ENCODE measurements around the gene VEZT. TPM values are rescaled to one million over a fixed set of nuclear protein-coding genes. Genes with fewer than 3 reads are reported as not detected.

VEZT gene
- total RNA-seq, 2 donors from 2014 or later, result 46.4 to 54.9 TPM

- Mint-ChIP-seq H3K27me3 (peaks cover 5% of the 10 kb centered on the region), H3K36me3 (ENCODE audit: low read depth) (no peaks in the 10 kb centered on the region), H3K4me3 (no peak overlapping the region), H3K4me1 (peaks cover 3% of the 10 kb centered on the region), H3K27ac (no peak overlapping the region)
- ATAC-seq (no peak), DNase-seq (no peak)
- no peaks in the 10 kb centered on the region for H3K9me3 ChIP-seq (ENCODE audit: control insufficient read depth, low read length, poor library complexity, severe bottlenecking)
Observed at GRCh38 chr12:95204141-95204866, 13.3 kb upstream of the VEZT start.

GRCh38 chr12:95205016-95205624, 12.5 kb upstream of the VEZT start:
- no peak overlapping the region for H3K4me3 Mint-ChIP-seq

DNA sequence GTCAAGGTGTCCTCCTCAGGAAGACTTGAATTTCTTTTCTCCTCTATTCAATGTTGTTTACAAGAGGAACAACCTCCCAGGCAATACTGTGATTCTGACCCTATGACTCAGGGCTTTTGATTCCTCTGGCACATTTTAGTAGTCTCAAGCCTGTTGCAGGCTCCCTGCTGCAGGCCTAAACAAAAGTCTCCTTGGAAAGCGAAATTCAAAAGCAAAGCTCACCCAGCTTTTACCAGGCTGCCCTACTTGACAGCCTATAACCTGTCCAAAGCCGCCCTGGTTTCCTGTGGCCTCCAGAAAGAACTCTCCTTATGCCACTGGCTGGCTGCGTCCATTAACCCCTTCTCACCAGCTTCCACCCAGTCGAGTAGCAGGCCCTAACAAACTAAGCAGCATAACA, 11.9 kb upstream of the VEZT start:
- peaks cover under 1% of the 10 kb centered on the region for H3K27me3 Mint-ChIP-seq
- H3K27ac Mint-ChIP-seq, result no peak overlapping the region
- ATAC-seq (no peak), DNase-seq (no peak)
- no peaks in the 10 kb centered on the region for H3K9me3 ChIP-seq (ENCODE audit: control insufficient read depth, low read length, poor library complexity, severe bottlenecking)
- H3K4me3 Mint-ChIP-seq, result no peak overlapping the region
- H3K4me1 Mint-ChIP-seq, result peaks cover 3% of the 10 kb centered on the region
- H3K36me3 Mint-ChIP-seq (ENCODE audit: low read depth), result no peaks in the 10 kb centered on the region

More at GRCh38 chr12:95205016-95205624, 12.5 kb upstream of the VEZT start:
- no peak for ATAC-seq
- no peak for DNase-seq
- Mint-ChIP-seq H3K36me3 (ENCODE audit: low read depth) (no peaks in the 10 kb centered on the region), H3K4me1 (peaks cover 3% of the 10 kb centered on the region), H3K27ac (no peak overlapping the region), H3K27me3 (peaks cover 5% of the 10 kb centered on the region)
- no peaks in the 10 kb centered on the region for H3K9me3 ChIP-seq (ENCODE audit: control insufficient read depth, low read length, poor library complexity, severe bottlenecking)

GRCh38 chr12:95206916-95207315, 10.7 kb upstream of the VEZT start:
- no peak overlapping the region for H3K4me3 Mint-ChIP-seq
- no peaks in the 10 kb centered on the region for H3K36me3 Mint-ChIP-seq (ENCODE audit: low read depth)
- DNase-seq (no peak), ATAC-seq (no peak)
- H3K4me1 Mint-ChIP-seq, result no peaks in the 10 kb centered on the region
- no peaks in the 10 kb centered on the region for H3K9me3 ChIP-seq (ENCODE audit: control insufficient read depth, low read length, poor library complexity, severe bottlenecking)
- no peaks in the 10 kb centered on the region for H3K27me3 Mint-ChIP-seq
- H3K27ac Mint-ChIP-seq, result no peak overlapping the region

- no peaks in the 10 kb centered on the region for H3K9me3 ChIP-seq (ENCODE audit: control insufficient read depth, low read length, poor library complexity, severe bottlenecking)
- Mint-ChIP-seq H3K4me1 (no peaks in the 10 kb centered on the region), H3K27ac (no peak overlapping the region), H3K36me3 (ENCODE audit: low read depth) (no peaks in the 10 kb centered on the region), H3K4me3 (no peak overlapping the region), H3K27me3 (no peaks in the 10 kb centered on the region)
- DNase-seq (no peak), ATAC-seq (no peak)
Observed at GRCh38 chr12:95207407-95207806, 10.2 kb upstream of the VEZT start.

- no peaks in the 10 kb centered on the region for H3K27me3 Mint-ChIP-seq
- DNase-seq, result no peak
- no peak for ATAC-seq
- no peaks in the 10 kb centered on the region for H3K36me3 Mint-ChIP-seq (ENCODE audit: low read depth)
- H3K9me3 ChIP-seq (ENCODE audit: control insufficient read depth, low read length, poor library complexity, severe bottlenecking), result no peaks in the 10 kb centered on the region
- H3K4me1 Mint-ChIP-seq, result no peaks in the 10 kb centered on the region
- no peak overlapping the region for H3K27ac Mint-ChIP-seq
- no peak overlapping the region for H3K4me3 Mint-ChIP-seq
Observed at GRCh38 chr12:95208678-95209077, 8.9 kb upstream of the VEZT start.

GRCh38 chr12:95212586-95212985, 5.0 kb upstream of the VEZT start:
- no peak for DNase-seq

DNA sequence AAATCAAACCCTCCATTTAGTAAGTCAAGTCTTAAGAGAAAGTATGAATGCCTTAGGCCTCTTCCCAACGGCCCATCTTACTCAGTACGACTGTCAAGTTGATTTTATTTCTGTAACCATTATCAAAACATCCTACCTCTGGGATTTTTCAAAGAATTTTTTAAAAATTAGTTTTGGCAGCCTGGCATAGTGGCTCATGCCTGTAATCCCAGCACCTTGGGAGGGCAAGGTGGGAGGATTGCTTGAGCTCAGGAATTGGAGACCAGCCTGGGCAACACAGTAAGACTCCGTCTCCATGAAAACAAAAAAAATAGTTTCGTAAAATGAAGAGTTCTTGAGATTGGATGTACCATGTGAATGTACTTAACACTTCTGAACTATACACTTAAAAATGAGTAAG, 4.5 kb upstream of the VEZT start:
- Mint-ChIP-seq H3K27me3 (peaks cover 7% of the 10 kb centered on the region), H3K27ac (no peak overlapping the region), H3K4me1 (peaks cover 4% of the 10 kb centered on the region), H3K36me3 (ENCODE audit: low read depth) (peaks cover 3% of the 10 kb centered on the region), H3K4me3 (no peak overlapping the region)
- ATAC-seq (no peak), DNase-seq (no peak)
- no peaks in the 10 kb centered on the region for H3K9me3 ChIP-seq (ENCODE audit: control insufficient read depth, low read length, poor library complexity, severe bottlenecking)

More at GRCh38 chr12:95212586-95212985, 5.0 kb upstream of the VEZT start:
- peaks cover 3% of the 10 kb centered on the region for H3K4me1 Mint-ChIP-seq
- no peak overlapping the region for H3K4me3 Mint-ChIP-seq
- peaks cover under 1% of the 10 kb centered on the region for H3K36me3 Mint-ChIP-seq (ENCODE audit: low read depth)
- ATAC-seq, result no peak
- peaks cover 7% of the 10 kb centered on the region for H3K27me3 Mint-ChIP-seq
- H3K9me3 ChIP-seq (ENCODE audit: control insufficient read depth, low read length, poor library complexity, severe bottlenecking), result no peaks in the 10 kb centered on the region
- H3K27ac Mint-ChIP-seq, result no peak overlapping the region

DNA sequence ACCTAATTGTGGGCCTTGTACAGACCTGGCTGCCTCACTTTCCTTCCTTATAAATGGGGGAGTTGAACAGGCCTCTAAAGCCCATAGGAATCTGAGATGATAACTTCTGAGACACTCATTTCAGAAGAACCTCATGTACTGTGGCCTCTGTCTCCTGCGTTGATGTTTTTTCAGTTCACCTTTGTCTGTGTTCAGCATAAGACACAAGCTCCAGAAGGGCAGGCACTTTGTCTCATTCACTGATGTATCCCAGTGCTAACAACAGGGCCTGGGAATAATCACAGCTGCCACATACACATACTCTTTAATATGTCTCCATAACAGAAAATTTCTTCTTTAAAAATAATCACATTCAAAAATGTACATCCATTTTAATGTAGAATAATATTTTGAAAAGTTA, 3.7 kb upstream of the VEZT start:
- H3K9me3 ChIP-seq (ENCODE audit: control insufficient read depth, low read length, poor library complexity, severe bottlenecking), result no peaks in the 10 kb centered on the region
- H3K27ac Mint-ChIP-seq, result no peak overlapping the region
- no peak overlapping the region for H3K4me3 Mint-ChIP-seq
- H3K4me1 Mint-ChIP-seq, result peaks cover 12% of the 10 kb centered on the region
- H3K36me3 Mint-ChIP-seq (ENCODE audit: low read depth), result peaks cover 5% of the 10 kb centered on the region
- DNase-seq, result no peak
- peaks cover 7% of the 10 kb centered on the region for H3K27me3 Mint-ChIP-seq
- ATAC-seq, result no peak

GRCh38 chr12:95214466-95214865, 3.1 kb upstream of the VEZT start:
- no peak overlapping the region for H3K27ac Mint-ChIP-seq
- peaks cover 7% of the 10 kb centered on the region for H3K27me3 Mint-ChIP-seq
- H3K9me3 ChIP-seq (ENCODE audit: control insufficient read depth, low read length, poor library complexity, severe bottlenecking), result no peaks in the 10 kb centered on the region
- H3K36me3 Mint-ChIP-seq (ENCODE audit: low read depth), result peaks cover 5% of the 10 kb centered on the region
- ATAC-seq (no peak), DNase-seq (no peak)
- H3K4me3 Mint-ChIP-seq, result no peak overlapping the region
- H3K4me1 Mint-ChIP-seq, result peaks cover 15% of the 10 kb centered on the region

- H3K4me1 Mint-ChIP-seq, result peaks cover 22% of the 10 kb centered on the region
- peak overlapping the region; percentile 12 for H3K4me3 Mint-ChIP-seq
- DNase-seq (no peak), ATAC-seq (no peak)
- peaks cover 7% of the 10 kb centered on the region for H3K27me3 Mint-ChIP-seq
- peak overlapping the region; percentile 99 for H3K27ac Mint-ChIP-seq
- peaks cover 5% of the 10 kb centered on the region for H3K36me3 Mint-ChIP-seq (ENCODE audit: low read depth)
- no peaks in the 10 kb centered on the region for H3K9me3 ChIP-seq (ENCODE audit: control insufficient read depth, low read length, poor library complexity, severe bottlenecking)
Observed at GRCh38 chr12:95215949-95216348, 1.7 kb upstream of the VEZT start.

GRCh38 chr12:95216711-95217376, 763 bp upstream of the VEZT start:
- peak overlapping the region; percentile 100 for H3K4me3 Mint-ChIP-seq
- peaks cover 7% of the 10 kb centered on the region for H3K27me3 Mint-ChIP-seq
- ATAC-seq (peak; percentile 25), DNase-seq (no peak)
- no peaks in the 10 kb centered on the region for H3K9me3 ChIP-seq (ENCODE audit: control insufficient read depth, low read length, poor library complexity, severe bottlenecking)
- peaks cover 5% of the 10 kb centered on the region for H3K36me3 Mint-ChIP-seq (ENCODE audit: low read depth)
- H3K4me1 Mint-ChIP-seq, result peaks cover 24% of the 10 kb centered on the region
- H3K27ac Mint-ChIP-seq, result peak overlapping the region; percentile 99
